NB4 (cell line): ENCODE data around the gene TUBB2B.

Experiments
- MYC ChIP-seq: IDR thresholded peaks from 2 replicates; pipeline ENCODE4 v1.6.1; 2011; ENCODE audit warnings: low read depth, low read length
- POLR2A ChIP-seq: IDR thresholded peaks from 2 replicates; pipeline ENCODE4 v1.6.1; 2011; ENCODE audit warnings: mild to moderate bottlenecking; ENCODE audit not compliant: insufficient read length; ENCODE audit errors: extremely low read depth
- TF ChIP-seq, protein P1 (sequence below): IDR thresholded peaks from one replicate; pipeline ENCODE4 v1.5.1; 2012; ENCODE audit warnings: low read depth, low read length
- TF ChIP-seq, protein P2 (sequence below): IDR thresholded peaks from 2 replicates; pipeline ENCODE4 v1.6.1; 2011; ENCODE audit warnings: low read depth, low read length

DNA sequence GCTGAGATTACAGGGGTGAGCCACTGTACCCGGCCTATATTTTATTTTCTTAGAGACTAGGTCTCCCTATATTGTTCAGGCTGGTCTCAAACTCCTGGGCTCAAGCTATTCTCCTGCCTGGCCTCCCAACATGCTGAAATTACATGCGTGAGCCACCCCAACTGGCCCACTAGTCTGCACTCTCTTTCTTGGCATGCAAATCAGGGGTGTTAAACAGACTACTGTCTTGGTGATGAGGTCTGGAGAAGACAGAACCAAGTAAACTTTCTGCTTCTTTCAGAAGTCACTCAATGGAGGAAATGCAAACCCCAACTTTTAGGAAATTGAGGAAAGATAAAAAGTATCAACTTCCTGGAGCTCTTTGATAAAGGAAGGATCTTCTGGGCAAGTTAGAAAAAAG is 8.0 kb upstream of the TUBB2B start:
- no peak for TF ChIP-seq MYC
- TF ChIP-seq, protein P1, sequence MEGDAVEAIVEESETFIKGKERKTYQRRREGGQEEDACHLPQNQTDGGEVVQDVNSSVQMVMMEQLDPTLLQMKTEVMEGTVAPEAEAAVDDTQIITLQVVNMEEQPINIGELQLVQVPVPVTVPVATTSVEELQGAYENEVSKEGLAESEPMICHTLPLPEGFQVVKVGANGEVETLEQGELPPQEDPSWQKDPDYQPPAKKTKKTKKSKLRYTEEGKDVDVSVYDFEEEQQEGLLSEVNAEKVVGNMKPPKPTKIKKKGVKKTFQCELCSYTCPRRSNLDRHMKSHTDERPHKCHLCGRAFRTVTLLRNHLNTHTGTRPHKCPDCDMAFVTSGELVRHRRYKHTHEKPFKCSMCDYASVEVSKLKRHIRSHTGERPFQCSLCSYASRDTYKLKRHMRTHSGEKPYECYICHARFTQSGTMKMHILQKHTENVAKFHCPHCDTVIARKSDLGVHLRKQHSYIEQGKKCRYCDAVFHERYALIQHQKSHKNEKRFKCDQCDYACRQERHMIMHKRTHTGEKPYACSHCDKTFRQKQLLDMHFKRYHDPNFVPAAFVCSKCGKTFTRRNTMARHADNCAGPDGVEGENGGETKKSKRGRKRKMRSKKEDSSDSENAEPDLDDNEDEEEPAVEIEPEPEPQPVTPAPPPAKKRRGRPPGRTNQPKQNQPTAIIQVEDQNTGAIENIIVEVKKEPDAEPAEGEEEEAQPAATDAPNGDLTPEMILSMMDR, result no peak
- no peak for TF ChIP-seq POLR2A
- TF ChIP-seq, protein P2, sequence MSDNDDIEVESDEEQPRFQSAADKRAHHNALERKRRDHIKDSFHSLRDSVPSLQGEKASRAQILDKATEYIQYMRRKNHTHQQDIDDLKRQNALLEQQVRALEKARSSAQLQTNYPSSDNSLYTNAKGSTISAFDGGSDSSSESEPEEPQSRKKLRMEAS, result no peak
